ENCODE data around the gene TRMT2B. TPM values are rescaled to one million over a fixed set of nuclear protein-coding genes. Genes with fewer than 3 reads are reported as not detected.

TRMT2B gene
- total RNA-seq, 1 experiment from 2014 or later = 28.1 TPM

- H3K27me3 ChIP-seq (replicated peaks; ENCODE audit: control insufficient read depth, insufficient read depth, low read length) = no peaks in the 10 kb centered on the region
- no peak overlapping the region for H3K27ac Mint-ChIP-seq (ENCODE audit: unreplicated experiment)
- intact Hi-C loops (cut with micrococcal nuclease; ENCODE audit: unreplicated experiment) = no loop called here
- no peak overlapping the region for H3K4me3 Mint-ChIP-seq (ENCODE audit: unreplicated experiment)
- H3K36me3 Mint-ChIP-seq (ENCODE audit: insufficient read depth, unreplicated experiment) = no peaks in the 10 kb centered on the region
- H3K4me1 Mint-ChIP-seq (ENCODE audit: low read depth, unreplicated experiment) = peaks cover 7% of the 10 kb centered on the region
- H3K4me3 ChIP-seq (ENCODE audit: low read depth, low read length) = no peak overlapping the region
- DNase-seq = no peak
- H3K27me3 Mint-ChIP-seq (ENCODE audit: insufficient read depth, unreplicated experiment) = no peaks in the 10 kb centered on the region
- BruUV-seq (replicated peaks) = no TSS peak
- no peaks in the 10 kb centered on the region for H3K4me1 ChIP-seq
- H3K9me3 Mint-ChIP-seq (ENCODE audit: unreplicated experiment) = no peaks in the 10 kb centered on the region
- H3K9me3 ChIP-seq = no peaks in the 10 kb centered on the region
- no peaks in the 10 kb centered on the region for H3K36me3 ChIP-seq (ENCODE audit: control insufficient read depth, insufficient read depth, low read length)
- POLR2A ChIA-PET = no interaction called here
- no peak for TF ChIP-seq CTCF (IDR thresholded peaks at IDR 0.05; ENCODE audit: insufficient read depth in 1 of 2, low read depth in 1 of 2, low read length in 1 of 2, severe bottlenecking in 1 of 2, unreplicated experiment in 1 of 2)
- CTCF ChIA-PET = no interaction called here
Measured at GRCh38 chrX:100964362-100964761, 87.5 kb downstream of the TRMT2B start.

GRCh38 chrX:100962811-100963210 is 89.1 kb downstream of the TRMT2B start:
- no peaks in the 10 kb centered on the region for H3K27me3 ChIP-seq (replicated peaks; ENCODE audit: control insufficient read depth, insufficient read depth, low read length)
- H3K36me3 Mint-ChIP-seq (ENCODE audit: insufficient read depth, unreplicated experiment) = no peaks in the 10 kb centered on the region
- H3K4me3 Mint-ChIP-seq (ENCODE audit: unreplicated experiment) = no peak overlapping the region
- no peak overlapping the region for H3K4me3 ChIP-seq (ENCODE audit: low read depth, low read length)
- no peak for TF ChIP-seq CTCF (IDR thresholded peaks at IDR 0.05; ENCODE audit: insufficient read depth in 1 of 2, low read depth in 1 of 2, low read length in 1 of 2, severe bottlenecking in 1 of 2, unreplicated experiment in 1 of 2)
- no peak for DNase-seq
- H3K27ac Mint-ChIP-seq (ENCODE audit: unreplicated experiment) = no peak overlapping the region
- POLR2A ChIA-PET = no interaction called here
- H3K9me3 ChIP-seq = no peaks in the 10 kb centered on the region
- no peaks in the 10 kb centered on the region for H3K36me3 ChIP-seq (ENCODE audit: control insufficient read depth, insufficient read depth, low read length)
- no peaks in the 10 kb centered on the region for H3K9me3 Mint-ChIP-seq (ENCODE audit: unreplicated experiment)
- CTCF ChIA-PET = no interaction called here
- H3K27me3 Mint-ChIP-seq (ENCODE audit: insufficient read depth, unreplicated experiment) = no peaks in the 10 kb centered on the region
- intact Hi-C loops (cut with micrococcal nuclease; ENCODE audit: unreplicated experiment) = no loop called here
- no peaks in the 10 kb centered on the region for H3K4me1 ChIP-seq
- H3K4me1 Mint-ChIP-seq (ENCODE audit: low read depth, unreplicated experiment) = peaks cover 7% of the 10 kb centered on the region
- BruUV-seq (replicated peaks) = no TSS peak

Other genes with a start within 250 kb of the TRMT2B start
- gene CSTF2, start 231.7 kb downstream of the TRMT2B start, total RNA-seq (2022) = 41.5 and 44.9 TPM in 2 replicates
- gene NOX1, start 177.8 kb downstream of the TRMT2B start, total RNA-seq (2022) = 13.2 and 15.7 TPM in 2 replicates
- gene XKRX, start 123.2 kb downstream of the TRMT2B start, total RNA-seq (2022) = 28.7 and 29.7 TPM in 2 replicates
- not detected in 2 replicates for gene ARL13A, start 82.4 kb downstream of the TRMT2B start, total RNA-seq (2022)
- not detected in 2 replicates for gene TMEM35A, start 26.8 kb upstream of the TRMT2B start, total RNA-seq (2022)
- 19.8 and 21.1 TPM in 2 replicates for gene CENPI, start 46.1 kb upstream of the TRMT2B start, total RNA-seq (2022)
- 0.09 and 0.14 TPM in 2 replicates for gene DRP2, start 167.7 kb upstream of the TRMT2B start, total RNA-seq (2022)
- gene TAF7L, start 239.2 kb upstream of the TRMT2B start, total RNA-seq (2022) = not detected in 2 replicates